ENCODE data around the gene ARAP2.

GRCh38 chr4:36233567-36234266 is 10.6 kb downstream of the ARAP2 start:
- no peak for TF ChIP-seq POLR2A (IDR thresholded peaks at IDR 0.05)
- TF ChIP-seq CTCF (IDR thresholded peaks at IDR 0.05) = no peak
